Mononuclear cell (primary cell): ENCODE measurements around the gene HSPA12A. TPM values are rescaled to one million over a fixed set of nuclear protein-coding genes. Genes with fewer than 3 reads are reported as not detected.

Experiments used
- H3K27me3 ChIP-seq: 2 replicates; pipeline ENCODE4 v1.6.0; 2011; ENCODE audit warnings: low read length, control low read depth; ENCODE audit not compliant: insufficient read depth
- H3K4me1 ChIP-seq: 2 replicates; pipeline ENCODE4 v1.5.1; 2011; ENCODE audit warnings: mild to moderate bottlenecking, low read length, control low read depth; ENCODE audit not compliant: insufficient read depth
- H3K4me3 ChIP-seq: 2 replicates; pipeline ENCODE4 v1.5.1; 2011; ENCODE audit warnings: mild to moderate bottlenecking, low read length, moderate library complexity
- H3K9me3 ChIP-seq: 2 replicates; pipeline ENCODE4 v1.5.1; 2011; ENCODE audit warnings: low read depth, mild to moderate bottlenecking, control low read depth, low read length
- total RNA-seq: library from RNA; depleted of rRNA; stranded (reverse); fragments of >200 nt; gene quantifications from one replicate; pipeline ENCODE4 v1.2.3, GENCODE V29; 2012

Gene HSPA12A
- total RNA-seq, 1 donor = under 0.01 TPM

DNA sequence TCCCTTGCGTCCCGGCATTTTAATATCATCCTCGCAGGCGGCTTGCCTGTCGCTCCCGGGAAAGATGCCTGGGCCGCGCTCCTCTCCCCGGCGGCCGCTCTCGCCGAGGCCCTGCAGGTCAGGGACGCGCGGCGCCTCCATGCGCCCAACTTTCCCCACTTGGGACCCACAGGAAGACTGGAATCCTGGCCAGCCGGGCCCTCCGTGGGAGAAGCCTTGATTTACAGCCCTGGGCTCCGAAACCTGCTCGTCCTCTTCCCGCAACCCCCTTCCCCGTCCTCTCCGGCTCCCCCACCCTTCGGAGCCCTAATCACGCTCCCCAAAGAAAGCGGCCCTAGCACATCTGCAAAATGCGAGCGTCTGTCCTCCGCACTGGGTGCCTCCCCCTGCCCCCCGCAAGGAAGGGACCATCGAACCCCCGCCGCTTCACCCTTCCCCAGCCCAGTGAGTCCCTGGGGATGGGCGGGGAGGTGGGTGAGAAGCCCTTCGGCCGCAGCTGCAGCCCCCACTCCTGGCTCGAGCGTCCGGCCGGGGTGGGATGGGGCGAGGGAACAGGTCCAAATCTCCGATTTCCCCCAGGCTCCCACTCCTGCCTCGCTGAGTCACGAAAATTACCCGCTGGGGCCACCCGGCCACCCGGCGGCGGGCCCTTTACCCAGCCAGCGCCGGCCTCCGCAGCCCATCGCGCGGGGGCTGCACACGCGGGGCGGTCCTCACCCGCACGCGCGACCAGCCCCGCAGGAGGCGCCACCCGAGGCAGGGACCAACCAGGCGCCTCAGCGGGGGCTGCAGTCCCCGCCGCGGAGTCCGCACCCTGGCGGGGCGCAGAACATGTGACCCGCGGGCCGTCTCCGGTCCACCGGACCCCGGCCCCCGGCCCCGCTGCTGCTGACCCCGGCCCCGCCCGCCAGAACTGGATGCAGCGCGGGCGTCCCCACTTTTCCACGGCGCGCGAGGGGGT lies 695 bp downstream of the HSPA12A start:
- no peak overlapping the region for H3K4me3 ChIP-seq
- peaks cover 57% of the 10 kb centered on the region for H3K27me3 ChIP-seq
- peaks cover 10% of the 10 kb centered on the region for H3K4me1 ChIP-seq
- H3K9me3 ChIP-seq = no peaks in the 10 kb centered on the region

DNA sequence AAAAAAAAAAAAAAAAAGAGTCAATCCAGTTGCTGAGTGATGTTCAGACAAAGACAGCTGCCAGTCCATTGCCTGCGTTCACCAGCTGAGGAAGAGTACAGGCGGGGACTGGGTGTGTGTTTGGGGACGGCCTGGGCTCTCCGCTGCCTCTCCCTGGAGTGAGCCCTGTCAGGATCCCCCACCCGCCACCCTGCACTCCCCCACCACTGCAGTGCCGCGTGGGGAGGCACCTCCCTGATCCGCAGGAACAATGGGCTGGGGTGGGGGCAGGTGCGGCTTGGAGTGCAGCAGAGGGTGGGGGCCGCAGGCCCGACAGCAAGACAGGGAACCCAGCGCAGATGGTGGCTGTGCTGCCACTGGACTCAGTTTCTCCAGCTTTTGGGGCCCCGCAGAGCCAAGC lies 1.4 kb downstream of the HSPA12A start:
- H3K9me3 ChIP-seq = no peaks in the 10 kb centered on the region
- peaks cover 57% of the 10 kb centered on the region for H3K27me3 ChIP-seq
- H3K4me1 ChIP-seq = peaks cover 10% of the 10 kb centered on the region
- H3K4me3 ChIP-seq = no peak overlapping the region

DNA sequence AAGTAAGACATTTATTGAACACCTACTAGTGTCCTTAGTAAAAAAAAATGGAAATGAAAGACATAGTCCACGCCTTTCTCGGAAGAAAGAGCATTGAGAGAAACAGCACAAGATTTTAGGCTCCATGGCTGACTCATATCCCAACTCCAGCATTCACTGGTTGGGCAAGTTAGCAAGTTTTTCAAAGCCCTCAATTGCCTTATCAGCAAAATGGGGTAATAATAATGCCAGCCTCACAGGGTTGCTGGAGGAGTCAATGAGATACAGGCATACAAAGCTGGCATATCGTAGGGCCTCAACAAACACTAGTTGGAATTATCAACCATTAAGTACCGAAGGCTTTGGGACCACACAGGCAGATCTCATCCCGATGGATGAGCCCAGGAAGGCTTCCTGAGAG lies 4.0 kb downstream of the HSPA12A start:
- peaks cover 40% of the 10 kb centered on the region for H3K27me3 ChIP-seq
- no peaks in the 10 kb centered on the region for H3K9me3 ChIP-seq
- peaks cover 10% of the 10 kb centered on the region for H3K4me1 ChIP-seq
- no peak overlapping the region for H3K4me3 ChIP-seq

DNA sequence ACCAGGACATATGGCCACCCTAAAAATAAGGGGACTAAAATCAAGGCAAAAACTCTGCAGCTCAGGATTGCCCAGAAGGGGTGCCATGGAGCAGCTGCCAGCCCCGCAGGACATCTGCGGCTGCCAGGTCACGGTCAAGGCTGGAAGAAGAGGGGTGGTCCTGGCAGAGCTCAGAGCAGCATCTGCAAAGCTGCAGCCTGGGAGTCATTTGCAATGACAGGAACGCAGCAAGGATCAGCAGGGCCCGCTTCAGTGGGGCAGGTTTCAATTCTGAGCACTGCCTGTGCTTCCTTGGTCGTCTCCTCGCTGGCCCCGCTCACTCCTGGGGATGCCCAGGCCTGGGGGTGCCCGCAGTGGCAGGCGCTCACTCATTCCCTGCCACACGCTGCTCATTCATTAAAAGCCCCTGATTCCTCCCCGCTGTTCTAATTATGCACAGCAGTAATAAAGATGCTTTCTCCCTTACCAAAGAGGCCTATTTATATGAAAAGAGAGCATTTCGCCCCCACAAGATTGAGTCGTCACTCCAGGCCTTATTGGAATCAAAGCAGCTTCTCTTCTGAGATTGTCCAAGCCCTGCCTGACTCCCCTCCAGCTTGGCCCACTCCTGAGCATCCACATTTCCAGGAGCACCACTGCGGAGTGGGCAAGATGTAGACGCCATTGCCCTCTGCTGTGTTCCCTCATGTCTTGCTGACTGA lies 4.6 kb downstream of the HSPA12A start:
- Histone ChIP-seq H3K4me1 (peaks cover 6% of the 10 kb centered on the region), H3K9me3 (no peaks in the 10 kb centered on the region), H3K4me3 (no peak overlapping the region), H3K27me3 (peaks cover 34% of the 10 kb centered on the region)

DNA sequence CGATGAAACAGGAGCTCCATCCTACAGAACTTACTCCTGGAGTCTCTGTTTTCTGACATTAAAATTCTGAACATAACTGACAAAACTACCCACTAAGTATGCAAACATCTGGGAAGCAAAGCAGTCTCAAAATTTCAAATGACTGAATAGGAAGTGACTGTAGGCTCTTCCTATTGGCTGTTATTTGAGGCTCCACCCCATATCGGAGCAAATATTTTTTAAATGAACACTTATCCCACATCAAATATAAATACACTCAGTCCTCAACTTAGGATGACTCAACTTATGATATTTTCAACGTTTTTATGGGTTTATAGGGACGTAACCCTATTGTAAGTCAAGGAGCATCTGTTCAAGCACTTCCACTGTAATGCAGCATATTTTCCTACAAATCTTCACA lies 8.8 kb downstream of the HSPA12A start:
- Histone ChIP-seq H3K9me3 (no peaks in the 10 kb centered on the region), H3K27me3 (peaks cover 6% of the 10 kb centered on the region), H3K4me1 (no peaks in the 10 kb centered on the region), H3K4me3 (no peak overlapping the region)

DNA sequence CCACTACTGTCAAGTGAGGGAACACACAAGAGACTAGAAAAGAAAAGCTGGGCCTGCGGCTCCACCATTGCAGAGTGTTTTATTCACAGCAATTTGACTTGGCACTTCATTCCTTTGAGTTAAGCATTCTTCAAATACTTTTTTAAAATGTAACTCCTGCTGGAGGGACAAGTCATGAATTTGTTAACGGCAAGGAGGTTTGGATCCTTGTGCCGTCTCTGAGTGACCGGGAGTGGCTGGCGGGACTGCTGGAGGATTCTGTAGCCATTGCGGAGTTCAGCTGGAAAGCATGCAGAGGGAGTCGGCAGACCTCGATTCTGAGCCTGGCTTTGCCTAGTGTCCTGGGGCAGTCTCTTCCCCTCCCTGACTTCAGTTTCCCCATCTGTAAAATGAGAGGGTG lies 9.8 kb downstream of the HSPA12A start:
- Histone ChIP-seq H3K4me3 (no peak overlapping the region), H3K4me1 (no peaks in the 10 kb centered on the region), H3K9me3 (no peaks in the 10 kb centered on the region), H3K27me3 (peaks cover 3% of the 10 kb centered on the region)

DNA sequence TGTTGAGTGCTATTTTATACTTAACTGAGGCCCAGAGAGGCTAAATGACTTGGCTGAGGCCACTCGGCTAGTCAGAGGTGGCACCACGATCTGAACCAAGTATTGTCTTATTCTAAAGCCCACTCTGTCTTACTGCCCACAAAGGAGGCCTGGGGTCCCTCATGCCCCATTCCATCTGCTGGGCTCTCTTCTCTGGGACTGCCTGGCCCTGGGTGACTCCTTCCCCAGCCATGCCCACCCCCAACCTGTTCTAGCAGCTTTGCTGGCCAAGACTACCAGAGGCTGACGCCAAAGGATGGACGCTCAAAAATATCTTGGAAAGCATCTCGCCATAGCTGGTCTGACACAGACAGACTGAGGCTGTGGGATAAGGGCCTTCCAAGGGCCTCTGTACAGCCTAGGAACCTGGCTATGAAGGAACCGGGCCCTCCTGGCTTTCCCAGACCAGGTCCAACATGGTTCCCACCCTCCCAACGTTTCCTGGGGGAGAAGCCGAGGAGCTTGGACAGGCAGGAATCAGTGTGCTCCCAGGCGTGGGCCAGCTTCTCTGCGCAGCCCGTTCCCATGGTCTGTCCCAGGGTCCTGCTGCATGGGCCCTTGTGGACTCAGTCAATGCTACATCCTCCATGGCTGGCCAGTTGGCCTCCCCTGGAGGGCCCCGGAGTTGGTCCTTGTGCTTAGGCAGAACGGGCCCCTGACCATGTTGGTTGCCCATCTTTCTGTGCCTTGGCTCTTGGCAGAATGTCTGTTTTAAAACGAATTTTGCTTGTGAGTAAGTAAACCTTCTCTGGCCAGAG lies 11.7 kb downstream of the HSPA12A start:
- no peaks in the 10 kb centered on the region for H3K9me3 ChIP-seq
- H3K27me3 ChIP-seq = peaks cover 6% of the 10 kb centered on the region
- H3K4me1 ChIP-seq = no peaks in the 10 kb centered on the region

DNA sequence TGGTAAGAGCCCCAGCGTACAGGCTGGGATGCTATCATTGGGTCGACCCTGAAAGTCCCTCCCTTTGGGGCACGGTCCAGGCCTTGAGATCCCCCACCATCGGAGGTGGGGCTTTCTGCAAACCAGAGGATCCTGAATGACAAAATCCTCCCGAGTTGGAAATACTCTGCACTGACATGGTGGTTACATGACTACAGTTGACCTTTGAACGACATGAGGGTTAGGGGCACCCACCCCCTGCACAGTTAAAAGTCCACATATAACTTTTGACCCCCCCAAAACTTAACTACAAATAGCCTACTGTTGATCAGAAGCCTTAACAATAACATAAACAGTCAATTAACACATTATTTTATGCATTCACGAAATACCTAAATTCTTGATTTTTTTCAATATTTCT lies 13.1 kb downstream of the HSPA12A start:
- H3K9me3 ChIP-seq = no peaks in the 10 kb centered on the region
- H3K4me3 ChIP-seq = no peak overlapping the region
- H3K27me3 ChIP-seq = peaks cover 6% of the 10 kb centered on the region
- H3K4me1 ChIP-seq = peaks cover 8% of the 10 kb centered on the region

More for the DNA sequence above, 11.7 kb downstream of the HSPA12A start:
- no peak overlapping the region for H3K4me3 ChIP-seq

DNA sequence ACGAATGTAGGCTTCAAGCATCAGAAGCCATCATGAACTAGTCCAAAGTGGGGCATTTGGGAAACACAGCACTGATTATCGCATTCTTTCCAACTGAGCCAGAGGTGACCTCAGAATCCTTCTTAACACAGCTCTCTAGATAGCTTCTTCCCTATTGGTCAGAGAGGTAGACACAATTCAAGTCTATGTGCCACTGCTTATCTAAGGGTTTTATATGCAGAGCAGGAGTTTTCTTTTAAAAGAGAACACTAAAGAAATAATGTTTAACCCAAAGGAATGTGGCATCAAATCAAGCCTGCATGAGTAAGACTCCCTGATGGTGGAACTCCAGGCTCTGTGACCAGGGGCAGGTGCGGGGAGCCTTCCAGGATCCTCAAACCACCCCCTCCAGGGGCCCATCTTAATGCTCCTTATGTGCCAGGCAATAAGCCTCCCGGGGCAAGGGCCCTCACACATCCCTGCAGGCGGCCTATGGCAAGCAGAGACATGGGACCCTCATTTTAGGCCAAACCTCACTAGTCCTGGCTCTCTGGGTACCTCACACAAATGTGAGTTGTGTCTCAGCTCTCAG lies 13.8 kb downstream of the HSPA12A start:
- Histone ChIP-seq H3K9me3 (no peaks in the 10 kb centered on the region), H3K4me3 (no peak overlapping the region), H3K4me1 (peaks cover 11% of the 10 kb centered on the region), H3K27me3 (peaks cover 6% of the 10 kb centered on the region)

DNA sequence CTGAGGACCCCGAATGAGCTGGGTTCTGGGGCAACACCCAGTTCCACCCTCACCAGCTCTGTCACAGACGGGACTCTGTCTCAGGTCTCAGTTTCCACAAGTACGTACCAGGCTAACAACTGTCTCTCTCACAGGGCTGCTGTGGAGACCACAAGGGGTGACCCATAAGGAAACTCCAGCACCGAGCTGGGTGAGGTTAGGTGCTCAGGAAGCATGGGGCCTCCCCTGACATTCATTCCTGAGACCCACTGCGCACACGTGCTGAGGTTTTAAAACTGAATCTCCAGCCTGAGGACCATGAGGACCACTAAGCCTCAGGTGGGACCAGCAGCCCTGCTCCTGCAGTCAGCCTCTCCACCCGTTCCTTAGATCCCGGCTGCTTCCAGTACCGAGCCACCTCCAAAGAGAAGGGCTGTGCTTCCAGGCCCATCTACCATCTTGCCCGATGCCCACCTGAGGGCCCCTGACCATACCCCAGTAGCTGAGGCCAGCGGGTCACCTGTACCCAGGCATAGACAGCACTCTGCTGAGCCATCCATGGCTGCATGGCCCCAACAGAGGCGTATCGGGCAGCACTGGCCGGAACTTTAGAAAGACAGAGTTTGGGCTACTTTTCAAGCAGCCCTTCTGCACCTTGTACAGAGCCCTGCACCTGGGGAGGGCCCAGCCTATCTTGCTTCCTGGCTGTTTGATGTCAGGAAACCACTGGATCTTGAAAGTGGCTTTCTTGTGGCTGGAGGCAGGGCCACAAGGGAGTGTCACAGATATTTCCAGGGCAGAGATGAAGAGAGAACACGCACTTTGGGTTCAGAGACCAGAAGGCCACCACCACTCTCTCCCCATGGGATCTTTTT lies 18.7 kb downstream of the HSPA12A start:
- H3K27me3 ChIP-seq = peaks cover 3% of the 10 kb centered on the region
- no peak overlapping the region for H3K4me3 ChIP-seq
- no peaks in the 10 kb centered on the region for H3K9me3 ChIP-seq
- peaks cover 19% of the 10 kb centered on the region for H3K4me1 ChIP-seq

DNA sequence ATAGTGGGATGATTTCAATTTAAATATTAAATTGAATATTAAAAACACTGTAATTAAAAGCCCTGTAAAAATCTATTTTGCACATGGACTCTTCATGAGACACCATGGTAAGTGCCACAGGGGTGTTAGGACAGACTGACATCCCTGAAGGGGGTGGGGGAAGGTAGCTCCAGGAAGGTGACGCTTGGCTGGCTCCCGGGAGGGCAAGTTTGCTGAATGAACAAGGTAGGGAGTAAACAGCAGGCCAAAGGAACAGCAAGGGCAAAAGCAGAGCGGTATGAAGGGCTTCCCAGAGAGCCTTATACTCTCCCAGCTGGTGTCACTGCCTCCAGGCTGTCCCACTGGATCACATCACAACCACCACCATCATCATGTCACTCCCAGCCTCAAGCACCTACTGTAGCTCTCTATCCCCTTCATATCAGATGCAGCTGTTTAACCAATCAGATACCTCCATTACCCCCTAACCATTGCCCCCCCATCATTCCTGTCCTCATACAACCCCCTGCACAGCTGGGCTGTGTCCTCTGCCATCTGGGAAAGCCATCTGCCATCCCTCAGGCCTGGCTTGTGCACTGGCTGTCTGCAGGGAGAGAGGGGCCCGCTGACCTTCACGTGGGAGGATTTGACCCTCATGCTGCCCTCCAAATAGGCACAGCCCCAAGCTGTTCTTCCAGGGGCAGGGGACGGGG lies 19.5 kb downstream of the HSPA12A start:
- Histone ChIP-seq H3K4me1 (peaks cover 19% of the 10 kb centered on the region), H3K9me3 (no peaks in the 10 kb centered on the region), H3K27me3 (peaks cover 3% of the 10 kb centered on the region), H3K4me3 (no peak overlapping the region)

DNA sequence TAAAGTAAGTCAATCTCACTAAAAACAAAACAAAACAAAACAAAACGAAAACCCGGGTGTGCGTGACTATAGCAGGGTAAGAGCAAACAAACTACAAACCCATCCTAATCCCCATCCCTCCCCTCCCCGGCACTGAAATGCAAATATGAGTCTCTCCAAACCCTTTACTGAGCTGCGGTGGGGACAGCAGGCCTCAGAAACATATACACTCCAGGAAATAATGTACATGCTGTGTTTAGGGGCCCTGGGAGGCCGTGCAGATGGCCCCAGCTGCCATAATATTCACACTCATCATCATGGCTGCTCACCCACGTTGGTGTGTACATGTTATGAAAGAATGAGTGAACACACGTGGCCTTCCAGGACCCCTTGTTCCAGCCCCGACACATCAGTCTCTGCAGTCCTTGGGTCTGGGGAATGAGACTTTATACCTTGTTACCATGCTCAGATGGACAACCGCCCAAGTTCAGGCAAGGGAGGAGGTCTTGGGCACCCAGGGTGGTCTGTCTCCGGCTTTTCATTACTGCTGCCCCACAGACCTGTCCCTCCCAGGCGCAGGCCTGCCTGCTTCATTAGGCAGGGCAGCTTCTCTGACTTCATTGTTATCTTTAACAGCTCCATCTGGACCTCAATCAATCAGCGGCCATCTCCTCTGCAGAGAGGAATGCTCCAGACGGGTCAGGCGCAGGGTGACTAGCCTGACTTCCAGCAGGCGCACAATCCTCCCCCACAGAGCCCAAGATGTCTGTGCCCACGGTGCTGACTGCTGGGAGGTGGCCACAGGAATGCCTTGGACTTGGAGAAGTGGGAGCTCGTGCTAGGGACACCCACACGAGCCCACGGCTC lies 20.6 kb downstream of the HSPA12A start:
- Histone ChIP-seq H3K9me3 (no peaks in the 10 kb centered on the region), H3K27me3 (no peaks in the 10 kb centered on the region), H3K4me1 (peaks cover 19% of the 10 kb centered on the region), H3K4me3 (no peak overlapping the region)
